Vagina (tissue), 2 donors: ENCODE results near the gene SLC46A1. TPM values are rescaled to one million over a fixed set of nuclear protein-coding genes. Genes with fewer than 3 reads are reported as not detected.
A peak's percentile ranks its signal among the peaks of the same experiment; 100 is the strongest.

Source experiments
- DNase-seq, 2 donors: peaks; one replicate each; pipeline ENCODE4 v3.0.0-alpha.2; 2017; ENCODE audit errors: extremely low spot score in 2 of 2
- H3K27ac ChIP-seq: fragments of 200-600 bp; sonication (generic); one replicate; pipeline ENCODE4 v1.5.1; 2019
- H3K27me3 ChIP-seq: fragments of 200-600 bp; sonication (generic); one replicate; pipeline ENCODE4 v1.5.1; 2019
- H3K36me3 ChIP-seq, 2 donors: fragments of 200-600 bp; sonication (generic); one replicate each; pipeline ENCODE4 v1.5.1; 2017 to 2019
- H3K4me1 ChIP-seq: fragments of 200-600 bp; sonication (generic); one replicate; pipeline ENCODE4 v1.5.1; 2019
- H3K4me3 ChIP-seq, 2 donors: fragments of 200-600 bp; sonication (generic); 1 replicate in 1 of 2; 2 replicates in 1 of 2; pipeline ENCODE4 v1.5.1; 2016 to 2019
- H3K9me3 ChIP-seq: fragments of 200-600 bp; sonication (generic); one replicate; pipeline ENCODE4 v1.5.1; 2019
- POLR2A ChIP-seq, 2 donors: fragments of 450-650 bp; IDR thresholded peaks; one replicate each; pipeline ENCODE4 v1.6.1; 2017; ENCODE audit warnings: antibody characterized with exemption in 2 of 2, mild to moderate bottlenecking in 2 of 2, moderate library complexity in 2 of 2
- POLR2AphosphoS5 ChIP-seq, 2 donors: sonication (generic); formaldehyde crosslinking; IDR thresholded peaks; one replicate each; pipeline ENCODE4 v1.9.0; 2017; ENCODE audit warnings: antibody characterized with exemption in 2 of 2, mild to moderate bottlenecking in 2 of 2, low read depth in 1 of 2; ENCODE audit not compliant: insufficient read depth in 1 of 2
- intact Hi-C: fragments of 100-400 bp; cut with DNase I; formaldehyde crosslinking; loops from one replicate; pipeline ENCODE4 v1.15.1; 2023
- total RNA-seq: library from RNA; depleted of rRNA; stranded (reverse); fragments of >200 nt; gene quantifications from one replicate; pipeline ENCODE4 v1.2.3, GENCODE V29; 2016
- TF ChIP-seq, protein P1 (sequence below), 3 experiments: fragments of 450-650 bp in 2 of 3; fragments of 200-600 bp in 1 of 3; sonication (generic) in 1 of 3; IDR thresholded peaks; one replicate each; pipeline ENCODE4 v1.5.1; 2017 to 2019; ENCODE audit warnings: antibody characterized with exemption in 3 of 3, mild to moderate bottlenecking in 2 of 3, moderate library complexity in 2 of 3

SLC46A1 gene
- total RNA-seq, 1 donor from 2014 or later: 13.8 TPM

- Histone ChIP-seq H3K4me1 (peaks cover 23% of the 10 kb centered on the region), H3K36me3 (peaks cover 0 to 18% of the 10 kb centered on the region in 2 donors), H3K27ac (no peak overlapping the region), H3K4me3 (peak overlapping the region; percentile 40 to 47), H3K27me3 (no peaks in the 10 kb centered on the region), H3K9me3 (no peaks in the 10 kb centered on the region)
- no peak for DNase-seq
- intact Hi-C loops: no loop called here
- TF ChIP-seq POLR2A (IDR thresholded peaks at IDR 0.05) (no peak), POLR2AphosphoS5 (IDR thresholded peaks at IDR 0.05; ENCODE audit: insufficient read depth in 1 of 2, low read depth in 1 of 2) (peak in 1 of 2 donors; percentile 30)
- TF ChIP-seq, protein P1, sequence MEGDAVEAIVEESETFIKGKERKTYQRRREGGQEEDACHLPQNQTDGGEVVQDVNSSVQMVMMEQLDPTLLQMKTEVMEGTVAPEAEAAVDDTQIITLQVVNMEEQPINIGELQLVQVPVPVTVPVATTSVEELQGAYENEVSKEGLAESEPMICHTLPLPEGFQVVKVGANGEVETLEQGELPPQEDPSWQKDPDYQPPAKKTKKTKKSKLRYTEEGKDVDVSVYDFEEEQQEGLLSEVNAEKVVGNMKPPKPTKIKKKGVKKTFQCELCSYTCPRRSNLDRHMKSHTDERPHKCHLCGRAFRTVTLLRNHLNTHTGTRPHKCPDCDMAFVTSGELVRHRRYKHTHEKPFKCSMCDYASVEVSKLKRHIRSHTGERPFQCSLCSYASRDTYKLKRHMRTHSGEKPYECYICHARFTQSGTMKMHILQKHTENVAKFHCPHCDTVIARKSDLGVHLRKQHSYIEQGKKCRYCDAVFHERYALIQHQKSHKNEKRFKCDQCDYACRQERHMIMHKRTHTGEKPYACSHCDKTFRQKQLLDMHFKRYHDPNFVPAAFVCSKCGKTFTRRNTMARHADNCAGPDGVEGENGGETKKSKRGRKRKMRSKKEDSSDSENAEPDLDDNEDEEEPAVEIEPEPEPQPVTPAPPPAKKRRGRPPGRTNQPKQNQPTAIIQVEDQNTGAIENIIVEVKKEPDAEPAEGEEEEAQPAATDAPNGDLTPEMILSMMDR (IDR thresholded peaks at IDR 0.05): no peak
These were observed 21.6 kb downstream of the SLC46A1 start for GRCh38 chr17:28384281-28385036.

DNA sequence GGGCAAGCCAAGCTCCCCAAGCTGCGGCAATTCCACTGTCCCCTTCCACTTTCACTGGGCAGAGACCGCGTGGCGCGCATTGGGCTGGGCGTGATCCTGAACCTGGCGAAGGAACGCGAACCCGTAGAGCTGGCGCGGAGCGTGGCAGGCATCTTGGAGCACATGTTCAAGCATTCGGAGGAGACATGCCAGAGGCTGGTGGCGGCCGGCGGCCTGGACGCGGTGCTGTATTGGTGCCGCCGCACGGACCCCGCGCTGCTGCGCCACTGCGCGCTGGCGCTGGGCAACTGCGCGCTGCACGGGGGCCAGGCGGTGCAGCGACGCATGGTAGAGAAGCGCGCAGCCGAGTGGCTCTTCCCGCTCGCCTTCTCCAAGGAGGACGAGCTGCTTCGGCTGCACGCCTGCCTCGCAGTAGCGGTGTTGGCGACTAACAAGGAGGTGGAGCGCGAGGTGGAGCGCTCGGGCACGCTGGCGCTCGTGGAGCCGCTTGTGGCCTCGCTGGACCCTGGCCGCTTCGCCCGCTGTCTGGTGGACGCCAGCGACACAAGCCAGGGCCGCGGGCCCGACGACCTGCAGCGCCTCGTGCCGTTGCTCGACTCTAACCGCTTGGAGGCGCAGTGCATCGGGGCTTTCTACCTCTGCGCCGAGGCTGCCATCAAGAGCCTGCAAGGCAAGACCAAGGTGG is 24.7 kb downstream of the SLC46A1 start:
- Histone ChIP-seq H3K9me3 (no peaks in the 10 kb centered on the region), H3K27me3 (no peaks in the 10 kb centered on the region), H3K4me1 (peaks cover 23% of the 10 kb centered on the region), H3K27ac (no peak overlapping the region), H3K36me3 (no peaks in the 10 kb centered on the region), H3K4me3 (no peak overlapping the region)
- intact Hi-C loops: no loop called here
- no peak for DNase-seq
- TF ChIP-seq, protein P1 (IDR thresholded peaks at IDR 0.05): no peak
- TF ChIP-seq POLR2A (IDR thresholded peaks at IDR 0.05) (no peak), POLR2AphosphoS5 (IDR thresholded peaks at IDR 0.05; ENCODE audit: insufficient read depth in 1 of 2, low read depth in 1 of 2) (no peak)

DNA sequence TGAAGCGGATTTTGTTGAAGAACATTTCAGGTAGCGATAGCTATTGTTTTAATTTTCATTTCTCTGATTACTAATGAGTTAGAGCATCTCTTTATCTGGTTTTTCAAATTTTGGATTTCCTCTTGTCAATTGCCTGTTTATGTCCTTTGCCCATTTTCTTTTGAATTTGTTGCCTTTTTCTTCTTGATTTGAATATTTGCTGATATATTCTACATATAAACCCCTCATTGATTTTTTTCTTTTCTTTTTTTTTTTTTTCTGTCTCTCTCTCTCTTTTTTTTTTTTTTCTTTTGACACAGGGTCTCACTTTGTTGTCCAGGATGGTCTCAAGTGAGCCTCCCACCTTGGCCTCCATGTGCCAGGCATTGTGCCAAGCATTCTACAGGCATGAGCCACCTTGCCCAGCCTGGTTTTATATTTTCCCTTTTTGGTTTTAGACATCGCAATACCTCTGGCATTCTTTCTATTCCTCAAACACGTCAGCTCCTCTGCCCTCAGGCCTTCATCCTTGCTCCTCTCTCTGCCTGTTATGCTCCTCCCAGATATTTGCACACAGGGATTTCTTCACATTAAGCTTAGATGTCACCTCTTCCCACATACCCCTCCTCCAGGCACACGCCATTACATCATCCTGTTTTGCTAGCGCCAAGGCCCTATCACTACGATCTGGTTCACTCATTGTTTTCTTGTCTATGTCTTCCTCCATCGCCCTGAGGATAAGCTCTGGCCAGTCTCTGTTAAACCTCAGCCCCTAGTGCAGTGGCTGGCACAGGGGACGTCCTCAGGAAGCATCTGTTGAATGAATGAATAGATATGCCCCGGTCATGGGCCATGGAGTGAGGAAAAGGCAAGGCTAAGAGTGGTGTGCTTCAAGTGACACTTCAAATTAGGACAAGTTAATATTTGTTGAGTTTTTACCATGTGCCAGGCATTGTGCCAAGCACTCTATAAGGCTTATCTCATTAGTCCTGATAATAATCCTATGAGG is 25.9 kb downstream of the SLC46A1 start:
- DNase-seq: no peak
- no peak for TF ChIP-seq POLR2A (IDR thresholded peaks at IDR 0.05)
- TF ChIP-seq, protein P1 (IDR thresholded peaks at IDR 0.05): no peak
- no peak for TF ChIP-seq POLR2AphosphoS5 (IDR thresholded peaks at IDR 0.05; ENCODE audit: insufficient read depth in 1 of 2, low read depth in 1 of 2)
- H3K27ac ChIP-seq: no peak overlapping the region
- H3K9me3 ChIP-seq: no peaks in the 10 kb centered on the region
- H3K4me1 ChIP-seq: peaks cover 19% of the 10 kb centered on the region
- intact Hi-C loops: no loop called here
- H3K4me3 ChIP-seq: no peak overlapping the region
- H3K36me3 ChIP-seq: no peaks in the 10 kb centered on the region
- no peaks in the 10 kb centered on the region for H3K27me3 ChIP-seq

GRCh38 chr17:28372945-28373274 is 33.1 kb downstream of the SLC46A1 start:
- intact Hi-C loops: no loop called here

More at GRCh38 chr17:28372945-28373274, 33.1 kb downstream of the SLC46A1 start:
- no peak for TF ChIP-seq POLR2AphosphoS5 (IDR thresholded peaks at IDR 0.05; ENCODE audit: insufficient read depth in 1 of 2, low read depth in 1 of 2)
- TF ChIP-seq POLR2A (IDR thresholded peaks at IDR 0.05): no peak
- TF ChIP-seq, protein P1 (IDR thresholded peaks at IDR 0.05): no peak
- Histone ChIP-seq H3K27ac (no peak overlapping the region), H3K4me3 (peak overlapping the region; percentile 50 to 72), H3K9me3 (no peaks in the 10 kb centered on the region), H3K4me1 (peaks cover 17% of the 10 kb centered on the region), H3K27me3 (no peaks in the 10 kb centered on the region), H3K36me3 (no peaks in the 10 kb centered on the region)
- DNase-seq: no peak
